ENCODE results near the gene LEO1.
A peak's percentile ranks its signal among the peaks of the same experiment; 100 is the strongest.

The LEO1 gene

GRCh38 chr15:51952805-51953204, 18.8 kb downstream of the LEO1 start:
- no peak for TF ChIP-seq TAF1 (IDR thresholded peaks at IDR 0.05; ENCODE audit: borderline replicate concordance, low read depth, low read length)
- TF ChIP-seq POLR2AphosphoS5 (IDR thresholded peaks at IDR 0.05; ENCODE audit: low read depth, low read length): no peak
- no peak for TF ChIP-seq POLR2A (IDR thresholded peaks at IDR 0.05; ENCODE audit: low read depth, low read length)
- DNase-seq (ENCODE audit: insufficient read length) (no peak), FAIRE-seq (no peak)

GRCh38 chr15:51947124-51947523, 24.5 kb downstream of the LEO1 start:
- DNase-seq (ENCODE audit: insufficient read length) (no peak), FAIRE-seq (no peak)
- TF ChIP-seq TAF1 (IDR thresholded peaks at IDR 0.05; ENCODE audit: borderline replicate concordance, low read depth, low read length) (no peak), POLR2A (IDR thresholded peaks at IDR 0.05; ENCODE audit: low read depth, low read length) (no peak), POLR2AphosphoS5 (IDR thresholded peaks at IDR 0.05; ENCODE audit: low read depth, low read length) (no peak)

DNA sequence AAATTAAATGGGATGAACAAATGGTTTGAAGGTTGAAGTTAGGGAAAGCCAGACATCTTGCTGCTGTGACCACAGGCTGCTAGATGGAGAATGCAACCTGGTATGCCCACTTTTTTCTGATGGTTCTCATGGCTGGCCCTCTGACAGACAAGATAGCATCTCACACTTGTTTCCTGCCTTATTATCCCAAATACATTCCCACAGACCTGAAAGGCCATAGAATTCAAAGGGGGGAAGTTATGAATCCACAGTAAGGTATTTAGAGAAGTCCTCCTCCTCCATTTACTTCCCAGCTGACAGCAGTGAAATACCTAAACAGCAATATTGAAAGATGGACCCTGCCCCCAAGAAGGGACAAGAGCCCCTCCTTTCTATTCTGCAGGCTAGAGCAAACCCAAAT, 32.4 kb downstream of the LEO1 start:
- FAIRE-seq (no peak), DNase-seq (ENCODE audit: insufficient read length) (no peak)
- no peak for TF ChIP-seq POLR2AphosphoS5 (IDR thresholded peaks at IDR 0.05; ENCODE audit: low read depth, low read length)
- no peak for TF ChIP-seq TAF1 (IDR thresholded peaks at IDR 0.05; ENCODE audit: borderline replicate concordance, low read depth, low read length)
- no peak for TF ChIP-seq POLR2A (IDR thresholded peaks at IDR 0.05; ENCODE audit: low read depth, low read length)

DNA sequence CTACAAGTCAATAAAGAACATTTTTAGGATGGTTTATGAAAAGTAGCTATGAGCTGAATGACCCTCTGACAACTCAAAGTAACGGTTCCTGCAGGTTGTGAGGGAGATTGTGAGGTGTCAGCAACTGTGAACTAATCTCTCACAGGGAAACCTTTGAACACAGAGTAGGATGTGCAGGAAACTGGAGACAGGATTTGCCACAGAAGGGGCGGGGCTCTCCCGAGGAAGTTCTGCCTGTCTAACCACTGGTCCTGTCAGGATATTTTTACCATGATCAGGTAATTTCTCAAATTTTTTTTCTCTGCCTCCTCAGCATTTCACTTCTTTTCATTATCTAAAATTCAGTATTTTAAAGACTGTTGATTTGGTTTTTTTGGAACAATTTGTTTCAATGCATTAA, 33.3 kb downstream of the LEO1 start:
- DNase-seq (ENCODE audit: insufficient read length): no peak
- TF ChIP-seq TAF1 (IDR thresholded peaks at IDR 0.05; ENCODE audit: borderline replicate concordance, low read depth, low read length): no peak
- no peak for TF ChIP-seq POLR2AphosphoS5 (IDR thresholded peaks at IDR 0.05; ENCODE audit: low read depth, low read length)
- no peak for TF ChIP-seq POLR2A (IDR thresholded peaks at IDR 0.05; ENCODE audit: low read depth, low read length)
- no peak for FAIRE-seq

GRCh38 chr15:51936105-51936478, 35.5 kb downstream of the LEO1 start:
- FAIRE-seq (peak; percentile 63), DNase-seq (ENCODE audit: insufficient read length) (no peak)
- TF ChIP-seq POLR2AphosphoS5 (IDR thresholded peaks at IDR 0.05; ENCODE audit: low read depth, low read length): no peak
- TF ChIP-seq POLR2A (IDR thresholded peaks at IDR 0.05; ENCODE audit: low read depth, low read length): no peak
- no peak for TF ChIP-seq TAF1 (IDR thresholded peaks at IDR 0.05; ENCODE audit: borderline replicate concordance, low read depth, low read length)

DNA sequence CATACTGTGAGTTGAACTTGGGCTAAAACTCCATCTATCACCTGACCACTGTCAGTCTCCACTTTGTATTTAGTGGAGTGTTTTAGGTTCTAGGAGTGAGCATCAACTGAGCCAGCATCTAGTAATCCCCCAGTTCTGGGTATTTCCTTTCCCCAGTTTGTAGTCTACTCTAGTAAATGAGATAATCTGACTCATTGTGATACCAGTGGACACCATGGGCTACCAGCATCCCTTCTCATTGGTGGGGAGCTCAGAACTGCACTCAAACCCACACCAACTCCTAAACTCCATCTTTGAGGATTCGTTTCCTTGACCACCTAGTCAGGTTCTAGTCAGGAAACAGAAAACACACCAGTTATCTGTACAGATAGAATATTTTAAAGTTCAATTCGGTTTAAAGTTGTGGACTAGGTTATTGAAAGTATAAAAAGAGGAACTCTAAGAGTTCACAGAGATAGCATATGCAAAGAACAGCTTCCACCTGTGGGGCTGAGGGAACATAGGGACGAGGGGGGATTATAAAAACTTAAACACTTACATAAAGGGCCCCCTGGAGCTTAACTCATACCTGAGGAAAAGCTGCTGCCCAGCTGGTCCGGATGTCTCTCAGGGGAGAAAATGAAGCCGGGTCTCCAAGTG, 36.0 kb downstream of the LEO1 start:
- TF ChIP-seq POLR2A (IDR thresholded peaks at IDR 0.05; ENCODE audit: low read depth, low read length): no peak
- no peak for TF ChIP-seq POLR2AphosphoS5 (IDR thresholded peaks at IDR 0.05; ENCODE audit: low read depth, low read length)
- TF ChIP-seq TAF1 (IDR thresholded peaks at IDR 0.05; ENCODE audit: borderline replicate concordance, low read depth, low read length): no peak
- FAIRE-seq (peak; percentile 87), DNase-seq (ENCODE audit: insufficient read length) (peak; percentile 39)

DNA sequence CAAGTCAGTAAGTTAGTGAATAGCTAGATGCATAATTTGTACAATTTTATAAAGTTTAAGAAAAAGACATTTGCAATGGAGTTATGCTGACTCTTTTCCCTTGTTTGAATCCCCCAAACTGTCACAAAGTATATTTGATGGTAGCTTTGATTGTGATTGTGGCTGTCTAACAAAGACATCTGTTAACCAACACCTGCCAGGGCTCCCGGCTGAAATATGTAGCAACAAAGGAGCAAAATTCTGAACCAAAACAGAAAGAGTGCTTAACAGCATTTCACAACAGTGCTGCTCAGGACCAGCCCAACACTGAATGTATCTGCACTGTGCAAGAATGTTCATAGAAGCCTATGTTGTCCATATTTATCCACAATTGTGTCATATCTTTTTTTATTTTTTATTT, 39.4 kb downstream of the LEO1 start:
- no peak for TF ChIP-seq TAF1 (IDR thresholded peaks at IDR 0.05; ENCODE audit: borderline replicate concordance, low read depth, low read length)
- TF ChIP-seq POLR2A (IDR thresholded peaks at IDR 0.05; ENCODE audit: low read depth, low read length): no peak
- TF ChIP-seq POLR2AphosphoS5 (IDR thresholded peaks at IDR 0.05; ENCODE audit: low read depth, low read length): no peak
- no peak for FAIRE-seq
- DNase-seq (ENCODE audit: insufficient read length): no peak

DNA sequence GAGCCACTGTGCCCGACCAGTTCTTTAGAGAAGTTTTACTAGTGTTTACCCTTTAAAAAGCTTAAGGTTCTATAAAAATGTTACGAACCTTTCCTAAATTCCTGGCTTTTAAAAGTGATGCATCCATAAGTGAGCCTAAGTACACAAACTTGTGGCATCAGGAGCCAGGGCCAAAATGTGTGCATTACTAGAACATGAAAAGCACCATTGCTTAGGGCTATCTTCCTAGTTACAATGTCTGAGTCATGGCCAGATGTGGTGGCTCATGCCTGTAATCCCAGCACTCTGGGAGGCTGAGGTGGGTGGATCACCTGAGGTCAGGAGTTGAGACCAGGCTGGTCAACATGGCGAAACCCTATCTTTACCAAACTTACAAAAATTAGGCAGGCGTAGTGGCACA, 39.9 kb downstream of the LEO1 start:
- DNase-seq (ENCODE audit: insufficient read length) (no peak), FAIRE-seq (no peak)
- TF ChIP-seq POLR2AphosphoS5 (IDR thresholded peaks at IDR 0.05; ENCODE audit: low read depth, low read length) (no peak), POLR2A (IDR thresholded peaks at IDR 0.05; ENCODE audit: low read depth, low read length) (no peak), TAF1 (IDR thresholded peaks at IDR 0.05; ENCODE audit: borderline replicate concordance, low read depth, low read length) (no peak)

- no peak for FAIRE-seq
- DNase-seq (ENCODE audit: insufficient read length): no peak
- no peak for TF ChIP-seq POLR2AphosphoS5 (IDR thresholded peaks at IDR 0.05; ENCODE audit: low read depth, low read length)
- no peak for TF ChIP-seq POLR2A (IDR thresholded peaks at IDR 0.05; ENCODE audit: low read depth, low read length)
- TF ChIP-seq TAF1 (IDR thresholded peaks at IDR 0.05; ENCODE audit: borderline replicate concordance, low read depth, low read length): no peak
Observed at GRCh38 chr15:51931016-51931415, 40.6 kb downstream of the LEO1 start.

- no peak for TF ChIP-seq POLR2AphosphoS5 (IDR thresholded peaks at IDR 0.05; ENCODE audit: low read depth, low read length)
- no peak for TF ChIP-seq TAF1 (IDR thresholded peaks at IDR 0.05; ENCODE audit: borderline replicate concordance, low read depth, low read length)
- TF ChIP-seq POLR2A (IDR thresholded peaks at IDR 0.05; ENCODE audit: low read depth, low read length): no peak
- FAIRE-seq (no peak), DNase-seq (ENCODE audit: insufficient read length) (no peak)
Observed at GRCh38 chr15:51926809-51927208, 44.8 kb downstream of the LEO1 start.

GRCh38 chr15:51924156-51925068, 47.2 kb downstream of the LEO1 start:
- FAIRE-seq (no peak), DNase-seq (ENCODE audit: insufficient read length) (no peak)
- no peak for TF ChIP-seq POLR2A (IDR thresholded peaks at IDR 0.05; ENCODE audit: low read depth, low read length)
- no peak for TF ChIP-seq TAF1 (IDR thresholded peaks at IDR 0.05; ENCODE audit: borderline replicate concordance, low read depth, low read length)
- TF ChIP-seq POLR2AphosphoS5 (IDR thresholded peaks at IDR 0.05; ENCODE audit: low read depth, low read length): no peak

DNA sequence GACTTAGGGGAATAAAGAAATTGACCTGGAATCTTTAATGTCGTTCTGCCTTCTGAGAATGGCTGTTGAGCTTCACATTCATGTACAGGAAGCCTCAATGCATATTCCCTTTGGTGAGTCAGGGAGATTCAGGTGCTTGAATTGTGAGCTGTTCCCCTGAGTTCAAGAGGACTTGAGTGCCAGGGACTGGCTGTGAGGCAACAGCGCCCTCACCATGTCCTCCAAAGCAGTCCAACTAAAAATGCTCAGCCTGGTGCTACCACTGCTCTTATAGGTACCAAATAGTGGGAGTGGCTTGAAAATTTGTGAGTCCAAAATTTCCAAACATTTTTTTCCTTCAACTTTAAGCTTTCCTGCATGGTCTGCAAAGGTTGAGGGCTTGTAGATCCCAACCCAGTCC, 54.1 kb downstream of the LEO1 start:
- no peak for DNase-seq (ENCODE audit: insufficient read length)
- FAIRE-seq: no peak
- TF ChIP-seq POLR2A (IDR thresholded peaks at IDR 0.05; ENCODE audit: low read depth, low read length) (no peak), TAF1 (IDR thresholded peaks at IDR 0.05; ENCODE audit: borderline replicate concordance, low read depth, low read length) (no peak), POLR2AphosphoS5 (IDR thresholded peaks at IDR 0.05; ENCODE audit: low read depth, low read length) (no peak)

Measured in GM12892 (cell line).